DND-41 (cell line): Measurements from ENCODE around the gene GM2A.
A peak's percentile ranks its signal among the peaks of the same experiment; 100 is the strongest.

ENCODE experiments used
- ATAC-seq: fragments of 200-7000 bp; cut with Tn5 transposase; 3 replicates; pipeline ENCODE4 v1.9.1; 2021; ENCODE audit warnings: low read depth; ENCODE audit not compliant: insufficient read depth
- DNase-seq: peaks from one replicate; pipeline ENCODE4 v3.0.0-alpha.2; 2020
- H2AFZ ChIP-seq: 2 replicates; pipeline ENCODE4 v1.6.0; 2012; ENCODE audit warnings: low read depth, low read length
- H3K27ac ChIP-seq: 2 replicates; pipeline ENCODE4 v1.5.1; 2012; ENCODE audit warnings: low read length, inconsistent platforms
- H3K27me3 ChIP-seq: fragments of 200-600 bp; sonication (generic); 2 replicates; pipeline ENCODE4 v1.6.0; 2012; ENCODE audit warnings: low read length, mild to moderate bottlenecking, inconsistent platforms; ENCODE audit not compliant: insufficient read depth, poor library complexity
- H3K36me3 ChIP-seq: 2 replicates; pipeline ENCODE4 v1.5.1; 2012; ENCODE audit warnings: low read length, inconsistent platforms; ENCODE audit not compliant: insufficient read depth
- H3K4me1 ChIP-seq: 2 replicates; pipeline ENCODE4 v1.5.1; 2012; ENCODE audit warnings: mild to moderate bottlenecking, low read length; ENCODE audit not compliant: insufficient read depth
- H3K4me2 ChIP-seq: 2 replicates; pipeline ENCODE4 v1.6.0; 2012; ENCODE audit warnings: mild to moderate bottlenecking, moderate library complexity, low read length, inconsistent platforms; ENCODE audit not compliant: insufficient read depth
- H3K4me3 ChIP-seq, 2 experiments: fragments of 200-600 bp in 1 of 2; shearing (Covaris generic) in 1 of 2; 2 replicates each; pipeline ENCODE4 v1.5.1; 2012 to 2016; ENCODE audit warnings: inconsistent platforms in 2 of 2, low read length in 2 of 2, mild to moderate bottlenecking in 2 of 2, low read depth in 1 of 2, moderate library complexity in 1 of 2
- H3K79me2 ChIP-seq: 2 replicates; pipeline ENCODE4 v1.6.0; 2012; ENCODE audit warnings: low read length, inconsistent platforms; ENCODE audit not compliant: insufficient read depth
- H3K9ac ChIP-seq: 2 replicates; pipeline ENCODE4 v1.6.0; 2012; ENCODE audit warnings: low read depth, mild to moderate bottlenecking, inconsistent platforms, low read length, moderate library complexity
- H3K9me3 ChIP-seq: 2 replicates; pipeline ENCODE4 v1.5.1; 2012; ENCODE audit warnings: low read length, moderate library complexity, mild to moderate bottlenecking, inconsistent platforms; ENCODE audit not compliant: insufficient read depth, severe bottlenecking
- H4K20me1 ChIP-seq: 2 replicates; pipeline ENCODE4 v1.6.0; 2012; ENCODE audit warnings: low read length; ENCODE audit not compliant: insufficient read depth
- CTCF ChIP-seq: IDR thresholded peaks from 2 replicates; pipeline ENCODE4 v1.5.1; 2012; ENCODE audit warnings: borderline replicate concordance, low read length, moderate library complexity, mild to moderate bottlenecking; ENCODE audit not compliant: poor library complexity, severe bottlenecking; ENCODE audit errors: extremely low read depth
- EZH2 ChIP-seq: IDR thresholded peaks from 3 replicates; pipeline ENCODE4 v1.6.1; 2012; ENCODE audit warnings: borderline replicate concordance, low read depth, mild to moderate bottlenecking, moderate library complexity, low read length, inconsistent platforms; ENCODE audit not compliant: severe bottlenecking

GM2A gene

GRCh38 chr5:151208481-151208914, 44.5 kb upstream of the GM2A start:
- H3K36me3 ChIP-seq, result peaks cover 15% of the 10 kb centered on the region

DNA sequence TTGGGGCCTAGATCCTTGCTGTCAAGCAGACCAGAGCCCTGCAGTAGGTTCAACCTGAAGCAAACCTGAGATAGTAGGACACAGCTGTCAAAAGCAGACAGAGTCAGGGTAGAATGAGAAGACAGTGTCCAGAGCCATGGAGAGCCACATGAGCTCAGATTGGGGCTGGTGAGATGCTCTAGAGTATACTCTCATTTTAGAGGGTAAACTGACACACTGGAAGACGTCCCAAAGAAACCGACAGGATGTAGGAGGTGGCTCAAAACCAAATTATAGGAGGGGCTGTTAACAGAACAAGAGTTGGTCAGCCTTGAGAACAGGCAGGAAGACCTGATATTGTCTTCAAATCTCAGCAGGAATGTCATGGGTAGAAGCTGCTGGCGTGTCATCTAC, 40.6 kb upstream of the GM2A start:
- peaks cover 77% of the 10 kb centered on the region for H3K4me1 ChIP-seq
- peak; percentile 16 for ATAC-seq
- peak overlapping the region; percentile 69 for H3K4me2 ChIP-seq
- peak; percentile 72 for DNase-seq
- H3K9me3 ChIP-seq, result no peaks in the 10 kb centered on the region
- no peaks in the 10 kb centered on the region for H3K27me3 ChIP-seq
- peaks cover 51% of the 10 kb centered on the region for H3K79me2 ChIP-seq
- H3K36me3 ChIP-seq, result peaks cover 46% of the 10 kb centered on the region
- peak overlapping the region; percentile 99 for H3K9ac ChIP-seq
- no peak for TF ChIP-seq CTCF
- no peak for TF ChIP-seq EZH2
- peak overlapping the region; percentile 84 to 85 for H3K4me3 ChIP-seq
- peaks cover 16% of the 10 kb centered on the region for H4K20me1 ChIP-seq
- H2AFZ ChIP-seq, result no peak overlapping the region
- peak overlapping the region; percentile 100 for H3K27ac ChIP-seq

More at GRCh38 chr5:151208481-151208914, 44.5 kb upstream of the GM2A start:
- Histone ChIP-seq H3K9me3 (no peaks in the 10 kb centered on the region), H3K27ac (peak overlapping the region; percentile 92), H3K27me3 (no peaks in the 10 kb centered on the region), H4K20me1 (no peaks in the 10 kb centered on the region), H3K79me2 (peaks cover 15% of the 10 kb centered on the region), H2AFZ (peak overlapping the region; percentile 29), H3K4me2 (peak overlapping the region; percentile 10; the same call in 1 of the 2 replicates), H3K4me3 (no peak overlapping the region), H3K4me1 (peaks cover 49% of the 10 kb centered on the region), H3K9ac (peak overlapping the region; percentile 51)
- no peak for TF ChIP-seq EZH2
- TF ChIP-seq CTCF, result no peak
- peak; percentile 18 for DNase-seq
- ATAC-seq, result no peak

DNA sequence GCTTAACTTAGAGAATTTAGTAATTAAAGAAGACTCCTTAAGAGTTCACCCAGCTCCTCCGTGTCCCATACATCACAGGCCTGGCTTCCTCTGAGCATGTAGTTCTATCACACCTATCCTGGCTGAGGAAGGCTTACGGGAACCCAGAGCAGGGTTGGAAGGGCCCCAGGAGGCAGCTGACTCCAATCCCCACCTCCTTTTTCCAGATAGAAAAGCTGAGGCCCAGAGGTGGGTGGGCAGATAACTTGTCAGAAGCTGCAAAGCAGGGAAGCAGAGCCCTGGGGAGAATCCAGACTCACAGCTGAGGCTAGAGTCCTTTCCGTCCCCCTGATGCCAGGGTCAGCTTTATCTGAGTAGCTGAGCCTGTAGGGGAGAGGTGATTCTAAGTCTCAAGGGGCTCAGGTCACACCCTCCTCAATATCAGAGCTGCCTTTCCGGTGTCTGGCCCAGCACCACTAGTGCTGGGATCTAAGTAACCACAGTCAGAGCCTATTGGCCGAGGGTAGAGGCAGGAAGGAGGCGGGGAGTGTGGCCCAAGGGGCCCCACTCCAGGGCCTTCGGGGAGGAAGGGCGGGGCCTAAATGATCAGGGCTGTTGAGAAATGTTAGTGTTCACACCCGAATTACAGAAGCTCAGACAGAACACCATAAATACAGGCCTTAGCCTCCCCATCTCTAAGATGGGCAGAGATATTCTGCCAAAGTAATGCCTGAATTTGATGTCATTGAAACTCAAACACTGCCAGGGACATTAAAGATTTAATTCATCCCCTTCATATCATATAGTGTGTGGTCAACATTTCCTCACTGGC, 39.0 kb upstream of the GM2A start:
- Histone ChIP-seq H4K20me1 (peaks cover 32% of the 10 kb centered on the region), H3K79me2 (peaks cover 67% of the 10 kb centered on the region), H3K4me1 (peaks cover 77% of the 10 kb centered on the region), H3K4me3 (peak overlapping the region; percentile 84 to 85), H3K36me3 (peaks cover 62% of the 10 kb centered on the region), H3K9ac (peak overlapping the region; percentile 99), H3K27ac (peak overlapping the region; percentile 100), H3K9me3 (no peaks in the 10 kb centered on the region), H3K27me3 (no peaks in the 10 kb centered on the region), H2AFZ (no peak overlapping the region), H3K4me2 (peak overlapping the region; percentile 89)
- DNase-seq (peak; percentile 97), ATAC-seq (peak; percentile 75)
- TF ChIP-seq EZH2 (no peak), CTCF (no peak)
